ENCODE data around the gene PREX1.

GRCh38 chr20:48735112-48735511, 92.7 kb downstream of the PREX1 start:
- TF ChIP-seq CTCF (IDR thresholded peaks at IDR 0.05; ENCODE audit: insufficient read depth, low read length), result no peak
- no peak for TF ChIP-seq POLR2AphosphoS5 (IDR thresholded peaks at IDR 0.05; ENCODE audit: low read depth)
- TF ChIP-seq SPI1 (IDR thresholded peaks at IDR 0.05; ENCODE audit: borderline replicate concordance, low read depth), result no peak

Measured in HL-60 (cell line).